ENCODE data around the gene USP31.

GRCh38 chr16:23172994-23173393, 23.7 kb upstream of the USP31 start:
- no peak for TF ChIP-seq POLR2A (IDR thresholded peaks at IDR 0.05)
- no peak for TF ChIP-seq CTCF (IDR thresholded peaks at IDR 0.05)
